NB4 (cell line): ENCODE results near the gene CMC4.
A peak's percentile ranks its signal among the peaks of the same experiment; 100 is the strongest.

Source experiments
- DNase-seq: peaks from one replicate; pipeline ENCODE4 v3.0.0; 2010; ENCODE audit warnings: low read depth
- H3K4me3 ChIP-seq: one replicate; pipeline ENCODE4 v1.5.1; 2011; ENCODE audit warnings: mild to moderate bottlenecking, low read depth, low read length, moderate library complexity
- CTCF ChIP-seq: IDR thresholded peaks from one replicate; pipeline ENCODE4 v1.5.1; 2012; ENCODE audit warnings: low read depth, low read length
- MAX ChIP-seq: IDR thresholded peaks from 2 replicates; pipeline ENCODE4 v1.6.1; 2011; ENCODE audit warnings: low read depth, low read length
- MYC ChIP-seq: IDR thresholded peaks from 2 replicates; pipeline ENCODE4 v1.6.1; 2011; ENCODE audit warnings: low read depth, low read length
- POLR2A ChIP-seq: IDR thresholded peaks from 2 replicates; pipeline ENCODE4 v1.6.1; 2011; ENCODE audit warnings: mild to moderate bottlenecking; ENCODE audit not compliant: insufficient read length; ENCODE audit errors: extremely low read depth

Gene CMC4

GRCh38 chrX:155028877-155029291 lies 42.1 kb downstream of the CMC4 start:
- no peak for TF ChIP-seq POLR2A
- no peak for TF ChIP-seq MYC
- TF ChIP-seq MAX, result no peak
- no peak for TF ChIP-seq CTCF
- H3K4me3 ChIP-seq, result no peak overlapping the region

DNA sequence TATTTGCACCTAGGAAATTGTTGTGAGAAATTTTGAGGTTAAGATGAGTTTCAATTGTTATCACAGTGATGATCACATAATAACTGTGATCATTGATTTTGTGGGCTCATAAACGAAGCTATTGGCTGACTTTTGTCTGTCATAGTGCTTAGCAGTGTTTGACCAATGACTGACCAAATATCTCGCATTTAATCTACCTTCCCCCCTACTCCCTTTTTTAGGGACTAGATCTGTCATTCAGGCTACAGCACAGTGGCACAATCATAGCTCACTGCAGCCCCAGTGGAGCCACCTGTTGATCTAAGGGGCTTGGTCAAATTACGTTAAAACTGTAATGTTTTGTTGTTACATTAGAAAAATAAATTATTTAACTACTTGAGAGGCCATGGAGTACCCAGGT lies 42.8 kb downstream of the CMC4 start:
- H3K4me3 ChIP-seq, result peak overlapping the region; percentile 89
- peak; percentile 41 for DNase-seq
- TF ChIP-seq CTCF (no peak), MYC (no peak), POLR2A (no peak), MAX (no peak)

More at GRCh38 chrX:155028877-155029291, 42.1 kb downstream of the CMC4 start:
- DNase-seq, result peak; percentile 25

DNA sequence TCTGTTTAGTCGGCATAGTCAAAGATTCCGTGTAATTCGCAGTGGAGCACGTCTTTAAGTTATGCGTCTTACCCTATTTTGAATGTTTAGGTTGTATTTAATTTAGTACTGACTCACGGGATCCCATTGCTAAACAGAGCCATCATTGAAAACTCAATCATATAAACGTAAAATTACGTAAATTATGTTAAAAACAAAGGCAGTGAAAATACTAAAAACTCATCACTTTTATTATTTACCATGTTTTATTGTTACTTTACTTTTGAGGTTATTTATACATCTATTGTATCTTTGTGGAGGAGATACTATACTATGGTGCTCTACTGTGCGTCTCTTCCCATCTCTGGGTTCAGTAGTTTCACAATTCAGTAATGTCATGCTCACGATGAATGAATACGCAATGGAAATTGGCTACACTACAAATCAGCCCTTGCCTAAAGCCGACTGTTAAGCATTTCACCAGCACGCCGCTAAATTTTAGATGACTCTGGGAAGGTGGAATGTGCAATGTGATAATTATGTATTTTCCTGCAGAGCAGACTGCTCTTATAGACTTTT lies 43.3 kb downstream of the CMC4 start:
- DNase-seq, result peak; percentile 75
- peak overlapping the region; percentile 89 for H3K4me3 ChIP-seq
- TF ChIP-seq MYC (no peak), CTCF (no peak), POLR2A (no peak), MAX (no peak)

- peak within 1 kb of the TSS; percentile 89 for H3K4me3 ChIP-seq
- peak; percentile 68 for TF ChIP-seq MYC
- TF ChIP-seq CTCF, result no peak
- peak; percentile 77 for TF ChIP-seq POLR2A
- peak; percentile 69 for TF ChIP-seq MAX
- peak; percentile 95 for DNase-seq
Observed at GRCh38 chrX:155026727-155027508, 44.0 kb downstream of the CMC4 start, which contains the start of gene FUNDC2. FUNDC2 (plus strand) TSS chrX:155026844; CDS start chrX:155026939, 95 bp downstream.

DNA sequence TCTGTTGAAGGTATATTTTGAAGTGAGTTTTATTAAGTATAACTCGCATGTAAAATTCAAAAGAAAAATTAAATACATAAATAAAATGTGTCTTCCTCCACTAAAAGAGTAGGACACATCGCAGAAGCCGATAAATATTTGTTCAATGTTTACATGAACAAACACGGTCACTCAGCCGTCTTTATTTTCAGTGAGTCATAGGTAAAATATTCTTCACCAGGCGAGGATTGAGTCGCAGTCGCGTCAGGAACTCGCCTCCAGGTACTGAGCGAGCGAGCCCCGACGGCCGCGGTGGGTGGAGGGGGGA lies 44.6 kb downstream of the CMC4 start:
- no peak for DNase-seq
- peak overlapping the region; percentile 75 for H3K4me3 ChIP-seq
- no peak for TF ChIP-seq POLR2A
- no peak for TF ChIP-seq MAX
- no peak for TF ChIP-seq CTCF
- no peak for TF ChIP-seq MYC
